GM06990 (cell line): ENCODE results near the gene NDUFB7.
"Not testable (repeated sequence)": the region's sequence is repeated elsewhere in the genome, so short reads cannot be mapped to it uniquely, and the experiment has no call there.

ENCODE experiments used
- DNase-seq: peaks from one replicate; pipeline ENCODE4 v3.0.0-alpha.2; 2011; ENCODE audit not compliant: insufficient read length; ENCODE audit errors: extremely low read depth
- H3K27me3 ChIP-seq: replicated peaks from 2 replicates; pipeline ENCODE4 v1.6.0; 2011; ENCODE audit warnings: low read length; ENCODE audit not compliant: control insufficient read depth, insufficient read depth
- H3K36me3 ChIP-seq: 2 replicates; pipeline ENCODE4 v1.5.1; 2011; ENCODE audit warnings: low read length; ENCODE audit not compliant: control insufficient read depth, insufficient read depth
- H3K4me3 ChIP-seq: replicated peaks from 2 replicates; pipeline ENCODE4 v1.5.1; 2011; ENCODE audit warnings: low read depth, mild to moderate bottlenecking, control low read depth, low read length
- CTCF ChIP-seq: IDR thresholded peaks from 2 replicates; pipeline ENCODE4 v1.5.1; 2011; ENCODE audit warnings: low read length, control low read depth, mild to moderate bottlenecking, inconsistent platforms; ENCODE audit not compliant: insufficient read depth, poor library complexity, severe bottlenecking

The NDUFB7 gene

GRCh38 chr19:14571695-14572490 is at the start of gene NDUFB7:
Gene NDUFB7 (minus strand): TSS chr19:14572066. CDS start chr19:14572000, 66 bp downstream.
- Histone ChIP-seq H3K36me3 (peaks cover 4% of the 10 kb centered on the region), H3K27me3 (no peaks in the 10 kb centered on the region), H3K4me3 (peak within 1 kb of the TSS; percentile 93)
- TF ChIP-seq CTCF: peak; percentile 99
- DNase-seq: peak; percentile 97

- no peaks in the 10 kb centered on the region; the same call in 1 of the 2 replicates for H3K36me3 ChIP-seq
- no peak for TF ChIP-seq CTCF
- no peak for DNase-seq
- H3K27me3 ChIP-seq: no peaks in the 10 kb centered on the region
- H3K4me3 ChIP-seq: no peak overlapping the region
Measured at GRCh38 chr19:14619404-14619803, 47.5 kb upstream of the NDUFB7 start.

DNA sequence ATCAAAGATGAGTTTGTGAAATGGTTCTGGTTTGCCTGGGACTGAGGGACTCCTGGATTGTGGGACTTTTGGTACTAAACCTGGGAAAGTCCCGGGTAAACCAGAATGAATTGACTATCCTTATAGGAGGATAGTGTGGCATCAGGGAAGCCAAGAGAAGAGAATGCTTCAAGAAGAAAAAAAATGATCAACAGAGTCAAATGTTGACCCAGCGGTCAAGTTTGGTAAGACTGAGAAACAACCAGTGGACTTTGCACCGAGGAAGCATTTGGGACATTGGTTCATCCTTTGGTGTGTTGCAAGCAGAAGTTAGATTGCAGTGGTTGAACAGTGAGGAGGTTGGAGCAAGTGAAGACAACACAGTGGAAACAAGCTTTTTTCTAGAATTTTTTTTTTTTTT is 44.5 kb upstream of the NDUFB7 start:
- no peaks in the 10 kb centered on the region for H3K27me3 ChIP-seq
- TF ChIP-seq CTCF: no peak
- DNase-seq: no peak
- peaks cover 3% of the 10 kb centered on the region for H3K36me3 ChIP-seq
- no peak overlapping the region for H3K4me3 ChIP-seq

- no peak overlapping the region for H3K4me3 ChIP-seq
- DNase-seq: no peak
- H3K36me3 ChIP-seq: peaks cover 6% of the 10 kb centered on the region
- no peak for TF ChIP-seq CTCF
- H3K27me3 ChIP-seq: no peaks in the 10 kb centered on the region
Measured at GRCh38 chr19:14615623-14616022, 43.8 kb upstream of the NDUFB7 start.

- peak; percentile 62 for DNase-seq
Measured at GRCh38 chr19:14614099-14614412, 42.2 kb upstream of the NDUFB7 start.

GRCh38 chr19:14613399-14614098 is 41.7 kb upstream of the NDUFB7 start:
- peaks cover 15% of the 10 kb centered on the region for H3K36me3 ChIP-seq
- H3K27me3 ChIP-seq, H3K4me3 ChIP-seq: not testable (repeated sequence)
- DNase-seq: peak; percentile 45

More at GRCh38 chr19:14614099-14614412, 42.2 kb upstream of the NDUFB7 start:
- Histone ChIP-seq H3K4me3 (no peak overlapping the region), H3K36me3 (peaks cover 13% of the 10 kb centered on the region), H3K27me3 (no peaks in the 10 kb centered on the region)
- TF ChIP-seq CTCF: no peak
